H1 (cell line): Measurements from ENCODE around the gene VAV2. TPM values are rescaled to one million over a fixed set of nuclear protein-coding genes. Genes with fewer than 3 reads are reported as not detected.
A peak's percentile ranks its signal among the peaks of the same experiment; 100 is the strongest.

Experiments
- CTCF ChIA-PET: fragments of 300-600 bp; sonication (Branson Sonifier 250); formaldehyde crosslinking; loops from one replicate; lab custom pipeline; 2021; ENCODE audit not compliant: partially characterized antibody; lab: Charles Lee
- POLR2A ChIA-PET: fragments of 300-600 bp; sonication (Branson Sonifier 250); formaldehyde crosslinking; loops from one replicate; lab custom pipeline; 2021; ENCODE audit warnings: inconsistent platforms; ENCODE audit not compliant: partially characterized antibody; lab: Charles Lee
- DNase-seq, 2 experiments: peaks; one replicate each; pipeline versions ENCODE4 v3.0.0 to v3.0.0-alpha.2; 2010 to 2022; ENCODE audit warnings: low spot score in 2 of 2, low read depth in 1 of 2, mixed read lengths in 1 of 2
- FAIRE-seq: peaks from 2 replicates; lab custom pipeline; 2011; peaks lifted over from hg19 to GRCh38; lab: Jason Lieb, UNC
- H2AFZ ChIP-seq: 2 replicates; pipeline ENCODE4 v1.8.1; 2012; ENCODE audit warnings: low read length, inconsistent platforms
- H2AK5ac ChIP-seq: 2 replicates; pipeline ENCODE4 v1.6.1; 2013; ENCODE audit warnings: low read depth, low read length
- H2BK120ac ChIP-seq: replicated peaks from 2 replicates; pipeline ENCODE3; 2013; ENCODE audit warnings: low read depth, low read length, inconsistent platforms
- H2BK12ac ChIP-seq: 2 replicates; pipeline ENCODE4 v1.6.1; 2013; ENCODE audit warnings: low read depth, low read length
- H2BK15ac ChIP-seq: 2 replicates; pipeline ENCODE4 v1.6.1; 2013; ENCODE audit warnings: low read length
- H2BK20ac ChIP-seq: 2 replicates; pipeline ENCODE4 v1.6.1; 2013; ENCODE audit warnings: low read length
- H2BK5ac ChIP-seq: 2 replicates; pipeline ENCODE4 v1.6.1; 2013; ENCODE audit warnings: low read depth, low read length
- H3K14ac ChIP-seq: 2 replicates; pipeline ENCODE4 v1.6.1; 2013; ENCODE audit warnings: inconsistent platforms; ENCODE audit not compliant: insufficient read length
- H3K18ac ChIP-seq: 2 replicates; pipeline ENCODE4 v1.6.1; 2013; ENCODE audit warnings: low read length; ENCODE audit errors: extremely low read depth
- H3K23ac ChIP-seq: 2 replicates; pipeline ENCODE4 v1.6.1; 2013; ENCODE audit warnings: inconsistent platforms; ENCODE audit not compliant: insufficient read length
- H3K23me2 ChIP-seq: 2 replicates; pipeline ENCODE4 v1.6.1; 2013; ENCODE audit warnings: low read depth, low read length
- H3K27ac ChIP-seq: 2 replicates; pipeline ENCODE4 v1.6.1; 2011; ENCODE audit warnings: low read depth, low read length, inconsistent platforms
- H3K27me3 ChIP-seq, 4 experiments: replicated peaks in 1 of 4; 1 replicate in 1 of 4; 2 replicates in 3 of 4; pipeline versions ENCODE4 v1.6.1 to v1.8.1; 2011 to 2013; ENCODE audit warnings: low read length in 3 of 4, mild to moderate bottlenecking in 3 of 4, inconsistent platforms in 2 of 4, mixed read lengths in 2 of 4, moderate library complexity in 1 of 4; ENCODE audit not compliant: control insufficient read depth in 3 of 4, insufficient read depth in 3 of 4; ENCODE audit errors: extremely low read depth in 1 of 4
- H3K36me3 ChIP-seq, 4 experiments: 2 replicates each; pipeline versions ENCODE4 v1.6.1 to v1.8.1; 2011 to 2013; ENCODE audit warnings: mild to moderate bottlenecking in 4 of 4, low read length in 3 of 4, moderate library complexity in 2 of 4, control low read depth in 1 of 4, inconsistent platforms in 1 of 4; ENCODE audit not compliant: insufficient read depth in 4 of 4, control insufficient read depth in 2 of 4
- H3K4ac ChIP-seq: replicated peaks from 2 replicates; pipeline ENCODE3; 2013; ENCODE audit warnings: low read length, low read depth, mixed read lengths, inconsistent platforms; ENCODE audit not compliant: insufficient read length
- H3K4me1 ChIP-seq, 4 experiments: replicated peaks in 1 of 4; 1 replicate in 1 of 4; 2 replicates in 3 of 4; pipeline versions ENCODE4 v1.6.1 to v1.8.1; 2011 to 2013; ENCODE audit warnings: low read length in 3 of 4, inconsistent platforms in 2 of 4, mixed read lengths in 1 of 4; ENCODE audit not compliant: insufficient read depth in 4 of 4, control insufficient read depth in 3 of 4
- H3K4me2 ChIP-seq, 2 experiments: 2 replicates each; pipeline versions ENCODE4 v1.6.1 to v1.8.1; 2011 to 2013; ENCODE audit warnings: low read depth in 2 of 2, low read length in 2 of 2, control low read depth in 1 of 2, inconsistent platforms in 1 of 2, mild to moderate bottlenecking in 1 of 2; ENCODE audit not compliant: insufficient read depth in 1 of 2
- H3K4me3 ChIP-seq, 4 experiments: fragments of 200-600, 300-600 bp in 1 of 4; sonication (generic), shearing (Covaris generic), sonication (Bioruptor Twin) in 1 of 4; 2 replicates each; pipeline versions ENCODE4 v1.5.1 to v1.8.1; 2011 to 2016; ENCODE audit warnings: low read length in 4 of 4, low read depth in 3 of 4, control low read depth in 2 of 4, inconsistent platforms in 2 of 4, mild to moderate bottlenecking in 2 of 4, mixed read lengths in 1 of 4, moderate library complexity in 1 of 4; ENCODE audit not compliant: insufficient read depth in 2 of 4; ENCODE audit errors: extremely low read depth in 1 of 4
- H3K56ac ChIP-seq: replicated peaks from 2 replicates; pipeline ENCODE3; 2013; ENCODE audit warnings: low read depth, mild to moderate bottlenecking, mixed read lengths, low read length, inconsistent platforms; ENCODE audit not compliant: insufficient read length
- H3K79me1 ChIP-seq: 2 replicates; pipeline ENCODE4 v1.6.1; 2013; ENCODE audit warnings: low read depth, low read length, control low read depth
- H3K79me2 ChIP-seq, 2 experiments: 2 replicates each; pipeline versions ENCODE4 v1.6.1 to v1.8.1; 2012 to 2013; ENCODE audit warnings: low read length in 2 of 2, mild to moderate bottlenecking in 2 of 2, inconsistent platforms in 1 of 2; ENCODE audit not compliant: insufficient read depth in 2 of 2, control insufficient read depth in 1 of 2
- H3K9ac ChIP-seq, 4 experiments: replicated peaks in 1 of 4; 1 replicate in 1 of 4; 2 replicates in 3 of 4; pipeline versions ENCODE4 v1.6.1 to v1.8.1; 2011 to 2013; ENCODE audit warnings: low read depth in 3 of 4, low read length in 3 of 4, control low read depth in 2 of 4, mild to moderate bottlenecking in 2 of 4, moderate library complexity in 2 of 4, inconsistent platforms in 1 of 4; ENCODE audit errors: extremely low read depth in 1 of 4
- H3K9me3 ChIP-seq, 2 experiments: 2 replicates each; pipeline versions ENCODE4 v1.6.1 to v1.8.1; 2012 to 2013; ENCODE audit warnings: mild to moderate bottlenecking in 2 of 2, moderate library complexity in 2 of 2, control low read depth in 1 of 2, inconsistent platforms in 1 of 2, low read depth in 1 of 2, low read length in 1 of 2, mixed read lengths in 1 of 2; ENCODE audit not compliant: insufficient read depth in 2 of 2
- H4K20me1 ChIP-seq, 2 experiments: replicated peaks in 1 of 2; 2 replicates each; pipeline versions ENCODE3 to v1.8.1; 2011 to 2013; ENCODE audit warnings: inconsistent platforms in 2 of 2, low read length in 2 of 2, mild to moderate bottlenecking in 1 of 2; ENCODE audit not compliant: insufficient read depth in 2 of 2, control insufficient read depth in 1 of 2
- H4K5ac ChIP-seq: 2 replicates; pipeline ENCODE4 v1.6.1; 2013; ENCODE audit warnings: low read length, low read depth, mixed read lengths, inconsistent platforms; ENCODE audit not compliant: insufficient read length
- H4K8ac ChIP-seq: 2 replicates; pipeline ENCODE4 v1.8.0; 2013; ENCODE audit warnings: mild to moderate bottlenecking, moderate library complexity, low read length, inconsistent platforms; ENCODE audit not compliant: insufficient read depth; ENCODE audit errors: extremely low read depth
- H4K91ac ChIP-seq: replicated peaks from 2 replicates; pipeline ENCODE3; 2013; ENCODE audit warnings: low read length, mixed read lengths, inconsistent platforms; ENCODE audit not compliant: insufficient read length
- E2F6 ChIP-seq: IDR thresholded peaks from 2 replicates; pipeline ENCODE4 v1.6.1; 2012; ENCODE audit warnings: inconsistent platforms
- FOSL1 ChIP-seq: IDR thresholded peaks from 2 replicates; pipeline ENCODE4 v1.6.1; 2011; ENCODE audit warnings: mild to moderate bottlenecking, low read depth, low read length, moderate library complexity; ENCODE audit not compliant: insufficient read depth
- HDAC2 ChIP-seq, 2 experiments: fragments of 300-600 bp in 1 of 2; sonication (generic) in 1 of 2; IDR thresholded peaks; 2 replicates each; pipeline ENCODE4 v1.6.1; 2011 to 2012; ENCODE audit warnings: low read depth in 2 of 2, low read length in 2 of 2, mild to moderate bottlenecking in 2 of 2, moderate library complexity in 2 of 2, borderline replicate concordance in 1 of 2, inconsistent platforms in 1 of 2
- MAX ChIP-seq: IDR thresholded peaks from 2 replicates; pipeline ENCODE4 v1.6.1; 2012; ENCODE audit warnings: inconsistent platforms
- RAD21 ChIP-seq, 2 experiments: IDR thresholded peaks in 1 of 2; conservative IDR thresholded peaks in 1 of 2; 2 replicates each; pipeline ENCODE4 v1.6.1; 2011; ENCODE audit warnings: low read depth in 2 of 2, low read length in 2 of 2, improper control_type of control experiment in 1 of 2, inconsistent platforms in 1 of 2, mild to moderate bottlenecking in 1 of 2, moderate library complexity in 1 of 2
- RFX5 ChIP-seq: IDR thresholded peaks from 2 replicates; pipeline ENCODE4 v1.6.1; 2011; ENCODE audit warnings: low read depth, low read length, improper control_type of control experiment, borderline replicate concordance
- SRF ChIP-seq: IDR thresholded peaks from 2 replicates; pipeline ENCODE4 v1.6.1; 2011; ENCODE audit warnings: mild to moderate bottlenecking, low read depth, low read length, moderate library complexity
- TAF7 ChIP-seq: optimal IDR thresholded peaks from 2 replicates; pipeline ENCODE3; 2011; ENCODE audit warnings: low read depth, mild to moderate bottlenecking, inconsistent platforms, low read length, moderate library complexity, borderline replicate concordance
- WGBS, 2 experiments: shearing (Covaris generic) in 1 of 2; methylation state at CpG; one replicate each; pipeline versions ENCODE4 v1.1.6 to v1.1.7; 2013 to 2015; ENCODE audit warnings: low lambda C conversion rate in 2 of 2, mixed read lengths in 2 of 2, inconsistent platforms in 1 of 2, low coverage in 1 of 2, missing lambda C conversion rate in 1 of 2; ENCODE audit not compliant: insufficient replicate concordance in 2 of 2, insufficient coverage in 1 of 2, insufficient read length in 1 of 2; ENCODE audit errors: extremely low coverage in 1 of 2, missing lambda C conversion rate in 1 of 2; 5-methylcytosine and 5-hydroxymethylcytosine counted together
- polyA plus RNA-seq, 7 experiments: library from polyadenylated mRNA; depleted of rRNA in 3 of 7; stranded (reverse) in 5 of 7; unstranded in 2 of 7; fragments of >200 nt in 5 of 7; fragments of 200-250 nt in 2 of 7; gene quantifications; 1 replicate in 5 of 7; 2 replicates in 1 of 7; 4 replicates in 1 of 7; pipeline versions ENCODE4 v1.2.1 to v1.2.3, GENCODE V29; 2011 to 2013; ENCODE audit warnings: missing spikeins in 2 of 7, mixed read lengths in 2 of 7
- total RNA-seq: library from RNA; stranded (reverse); fragmentation: NEBNext Ultra II Directional; extraction: Animal tissue kit (Norgen Biotek cat#: 25700); gene quantifications from 2 replicates; pipeline ENCODE4 v1.2.1, GENCODE V29; 2021

The VAV2 gene
- total and polyA plus RNA-seq, 2 of the 8 experiments (the other 6 are each of a cell fraction or from before 2014, with no cell fraction given): 13.6 to 37.6 TPM

DNA sequence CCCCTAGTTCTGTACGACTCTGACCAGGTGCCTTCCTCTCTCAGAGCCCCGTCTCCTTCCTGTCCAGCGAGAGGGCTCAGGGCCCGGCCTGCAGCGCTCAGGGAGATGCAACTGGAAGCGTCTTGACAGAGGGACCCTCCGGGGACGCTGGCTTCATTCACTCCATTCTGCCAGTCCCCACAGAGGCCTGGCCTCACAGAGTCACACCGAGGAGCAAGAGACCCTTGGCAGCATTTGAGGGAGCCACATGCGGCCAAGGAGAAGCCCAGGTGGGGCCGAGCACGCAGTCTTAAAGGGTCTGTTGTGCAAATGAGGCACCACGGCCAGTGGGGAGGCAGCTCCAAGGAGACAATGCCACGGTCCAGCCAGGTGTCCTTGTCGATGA lies 167.3 kb downstream of the VAV2 start:
- Histone ChIP-seq H3K14ac (no peak overlapping the region), H2BK15ac (peak overlapping the region; percentile 5; the same call in 1 of the 2 replicates), H4K5ac (no peak overlapping the region), H3K27ac (no peak overlapping the region), H2AFZ (no peak overlapping the region), H3K56ac (no peak overlapping the region), H3K9me3 (no peaks in the 10 kb centered on the region), H4K20me1 (peaks cover 0 to 2% of the 10 kb centered on the region in 2 experiments), H3K23ac (no peak overlapping the region), H3K9ac (no peak overlapping the region), H2BK20ac (no peak overlapping the region), H4K8ac (peak overlapping the region; percentile 62), H3K18ac (no peak overlapping the region; the same call in 1 of the 2 replicates), H3K23me2 (no peaks in the 10 kb centered on the region), H3K4ac (no peak overlapping the region), H3K36me3 (no peaks in the 10 kb centered on the region; a peak in 1 of 8 replicates), H3K27me3 (no peaks in the 10 kb centered on the region), H2AK5ac (no peak overlapping the region), H4K91ac (peak overlapping the region; percentile 54), H2BK5ac (no peak overlapping the region), H2BK120ac (no peak overlapping the region), H3K4me2 (peak overlapping the region; percentile 18 to 29; a peak in 2 of 4 replicates), H3K4me3 (no peak overlapping the region), H2BK12ac (peak overlapping the region; percentile 27; the same call in 1 of the 2 replicates), H3K79me1 (peaks cover 3% of the 10 kb centered on the region; the same call in 1 of the 2 replicates), H3K4me1 (peaks cover 0 to 35% (median 29%) of the 10 kb centered on the region in 4 experiments; a peak in 6 of 7 replicates), H3K79me2 (no peaks in the 10 kb centered on the region)
- ChIA-PET CTCF (interaction anchor here (0.7 to 2.3 kb wide), 7 partner anchors 9 to 420 kb away, joined by 3 to 13 read pairs (median 5); no protein-coding TSS in a partner anchor), POLR2A (interaction anchor here (2.2 kb wide), 1 partner anchor 11 kb away, joined by 6 read pairs; no protein-coding TSS in a partner anchor)
- FAIRE-seq: no peak
- no peak for DNase-seq
- peak; percentile 60 for TF ChIP-seq MAX
- peak; percentile 38; the same call in 1 of the 2 replicates for TF ChIP-seq E2F6
- no peak for TF ChIP-seq SRF
- no peak for TF ChIP-seq RFX5
- TF ChIP-seq RAD21 (IDR thresholded peaks at IDR 0.05 in 1 of 2, conservative IDR thresholded peaks at IDR 0.05 in 1 of 2; ENCODE audit: low read depth in 2 of 2, low read length in 2 of 2): 0 out of 4 replicates have a peak, but pooled peaks of 1 of the 2 experiments have one; percentile 0
- no peak for TF ChIP-seq TAF7
- no peak for TF ChIP-seq HDAC2 (IDR thresholded peaks at IDR 0.05; ENCODE audit: borderline replicate concordance in 1 of 2, low read depth in 2 of 2, low read length in 2 of 2)
- no peak for TF ChIP-seq FOSL1
- WGBS, 2 experiments: 55% methylated on average over 15 of the region's 15 CpGs; no CpG with 5 or more reads in 1 of the 2 experiments
